K562 (cell line): Measurements from ENCODE around the gene PDE1A. TPM values are rescaled to one million over a fixed set of nuclear protein-coding genes. Genes with fewer than 3 reads are reported as not detected.

Source experiments
- ATAC-seq: fragments of 200-7000 bp; cut with Tn5 transposase; 3 replicates; pipeline ENCODE4 v1.9.1; 2020; ENCODE audit warnings: moderate library complexity
- BruUV-seq: library from RNA; stranded (reverse); fragments of 400-500 nt; replicated peaks from 2 replicates; lab custom pipeline; 2021; lab: Mats Ljungman, UMichigan
- CTCF ChIA-PET: fragments of 300-600 bp; formaldehyde crosslinking; extraction: SDS; loops from one replicate; lab custom pipeline; 2021; ENCODE audit warnings: low intra/inter-chr PET ratio; lab: Yijun Ruan, JAX
- POLR2A ChIA-PET: fragments of 300-600, 350-650 bp; sonication (Branson Sonifier 250); formaldehyde crosslinking; extraction: SDS; loops from one replicate; lab custom pipeline; 2021; ENCODE audit warnings: antibody characterized with exemption, inconsistent platforms; lab: Yijun Ruan, JAX
- DNase-seq, 4 experiments: peaks; one replicate each; pipeline versions ENCODE4 v3.0.0 to v3.0.0-alpha.2; 2011 to 2018; ENCODE audit warnings: low spot score in 3 of 4, mixed read lengths in 3 of 4; ENCODE audit errors: extremely low read depth in 1 of 4
- FAIRE-seq: peaks from 2 replicates; lab custom pipeline; 2011; peaks lifted over from hg19 to GRCh38; lab: Jason Lieb, UNC
- H2AFZ ChIP-seq: 2 replicates; pipeline ENCODE4 v1.6.0; 2011; ENCODE audit warnings: low read depth, low read length, control low read depth, inconsistent platforms
- H3K27ac ChIP-seq: fragments of 200-600 bp; 3 replicates; pipeline ENCODE4 v1.8.0; 2011; ENCODE audit warnings: low read depth, mild to moderate bottlenecking, control low read depth, inconsistent platforms, low read length, moderate library complexity, mixed read lengths; ENCODE audit errors: extremely low read depth
- H3K27me3 ChIP-seq, 2 experiments: fragments of 300-600 bp in 1 of 2; 2 replicates in 1 of 2; 3 replicates in 1 of 2; pipeline versions ENCODE4 v1.6.0 to v1.8.0; 2011; ENCODE audit warnings: inconsistent platforms in 2 of 2, low read length in 2 of 2, mild to moderate bottlenecking in 1 of 2, mixed read lengths in 1 of 2, moderate library complexity in 1 of 2; ENCODE audit not compliant: control insufficient read depth in 2 of 2, insufficient read depth in 2 of 2
- H3K36me3 ChIP-seq: fragments of 300-600 bp; 3 replicates; pipeline ENCODE4 v1.8.0; 2011; ENCODE audit warnings: mild to moderate bottlenecking, low read length, inconsistent platforms; ENCODE audit not compliant: control insufficient read depth, insufficient read depth
- H3K4me1 ChIP-seq, 2 experiments: fragments of 200-600 bp in 1 of 2; replicated peaks in 1 of 2; 2 replicates in 1 of 2; 3 replicates in 1 of 2; pipeline versions ENCODE4 v1.5.1 to v1.8.0; 2011; ENCODE audit warnings: inconsistent platforms in 2 of 2, low read length in 2 of 2, mild to moderate bottlenecking in 1 of 2, mixed read lengths in 1 of 2, moderate library complexity in 1 of 2; ENCODE audit not compliant: control insufficient read depth in 2 of 2, insufficient read depth in 2 of 2
- H3K4me2 ChIP-seq: 2 replicates; pipeline ENCODE4 v1.6.1; 2011; ENCODE audit warnings: low read length, control low read depth, inconsistent platforms, mixed read lengths; ENCODE audit not compliant: insufficient read depth
- H3K4me3 ChIP-seq: fragments of 200-600 bp; sonication (generic), shearing (Covaris generic); 2 replicates; pipeline ENCODE4 v1.5.1; 2016; ENCODE audit warnings: control low read depth, inconsistent platforms
- H3K79me2 ChIP-seq: fragments of 200-600 bp; 3 replicates; pipeline ENCODE4 v1.8.0; 2011; ENCODE audit warnings: low read length, inconsistent platforms; ENCODE audit not compliant: control insufficient read depth, insufficient read depth
- H3K9ac ChIP-seq, 2 experiments: 2 replicates each; pipeline versions ENCODE4 v1.6.0 to v1.6.1; 2011; ENCODE audit warnings: low read depth in 2 of 2, low read length in 2 of 2, control low read depth in 1 of 2, inconsistent platforms in 1 of 2, mild to moderate bottlenecking in 1 of 2, mixed read lengths in 1 of 2; ENCODE audit not compliant: insufficient read depth in 1 of 2
- H3K9me1 ChIP-seq: one replicate; pipeline ENCODE4 v1.6.0; 2011; ENCODE audit warnings: inconsistent platforms, mild to moderate bottlenecking, low read length, moderate library complexity; ENCODE audit not compliant: control insufficient read depth, insufficient read depth
- H3K9me3 ChIP-seq: replicated peaks from 2 replicates; pipeline ENCODE4 v1.5.1; 2011; ENCODE audit warnings: low read depth, low read length, inconsistent platforms; ENCODE audit not compliant: control insufficient read depth, insufficient read depth
- H4K20me1 ChIP-seq: replicated peaks from 2 replicates; pipeline ENCODE4 v1.6.1; 2011; ENCODE audit warnings: low read length, inconsistent platforms, mixed read lengths; ENCODE audit not compliant: control insufficient read depth, insufficient read depth
- CHD4 ChIP-seq: fragments of 200-600 bp; sonication (generic); IDR thresholded peaks from 3 replicates; pipeline ENCODE4 v1.6.1; 2012; ENCODE audit warnings: low read depth, mild to moderate bottlenecking, mixed read lengths, low read length, inconsistent platforms; ENCODE audit not compliant: insufficient read depth, insufficient replicate concordance, poor library complexity, severe bottlenecking
- HNRNPK ChIP-seq: fragments of 200-400 bp; formaldehyde crosslinking; IDR thresholded peaks from one replicate; pipeline ENCODE4 v1.6.1; 2018; ENCODE audit warnings: mild to moderate bottlenecking, low read depth, low read length; ENCODE audit not compliant: poor library complexity, severe bottlenecking
- MYNN ChIP-seq, 2 experiments: sonication (generic); formaldehyde crosslinking in 1 of 2; IDR thresholded peaks; 2 replicates each; pipeline versions ENCODE4 v1.5.0 to v1.6.1; 2016 to 2020; ENCODE audit warnings: antibody characterized with exemption in 1 of 2, missing genetic modification reagents in 1 of 2
- NR2C1 ChIP-seq, 2 experiments: fragments of 450-650 bp; IDR thresholded peaks; 2 replicates each; pipeline ENCODE4 v1.6.1; 2017; ENCODE audit warnings: mild to moderate bottlenecking in 2 of 2, antibody characterized with exemption in 1 of 2, inconsistent platforms in 1 of 2, missing compliant biosample characterization in 1 of 2, missing genetic modification characterization in 1 of 2
- PHF21A ChIP-seq: fragments of 450-650 bp; IDR thresholded peaks from 2 replicates; pipeline ENCODE4 v1.6.1; 2017; ENCODE audit warnings: low read depth, borderline replicate concordance
- POLR3A ChIP-seq: IDR thresholded peaks from 2 replicates; pipeline ENCODE4 v1.6.1; 2011; ENCODE audit warnings: borderline replicate concordance, mild to moderate bottlenecking, moderate library complexity; ENCODE audit not compliant: insufficient read length, insufficient read depth; ENCODE audit errors: extremely low read depth
- SETDB1 ChIP-seq: IDR thresholded peaks from one replicate; pipeline ENCODE4 v1.6.1; 2012; ENCODE audit warnings: low read length, control low read depth, inconsistent platforms
- SLC30A9 ChIP-seq: fragments of 250-450 bp; sonication (Bioruptor Pico); IDR thresholded peaks from 2 replicates; pipeline ENCODE4 v1.8.0; 2022; ENCODE audit warnings: mild to moderate bottlenecking, moderate library complexity
- SMARCE1 ChIP-seq: fragments of 450-650 bp; IDR thresholded peaks from 2 replicates; pipeline ENCODE4 v1.7.1; 2016; ENCODE audit warnings: mild to moderate bottlenecking
- TAF7 ChIP-seq: fragments of 450-650 bp; IDR thresholded peaks from 2 replicates; pipeline ENCODE4 v1.6.1; 2016; ENCODE audit warnings: missing genetic modification characterization, missing compliant biosample characterization
- TOE1 ChIP-seq, 2 experiments: fragments of 450-650 bp in 1 of 2; sonication (generic) in 1 of 2; formaldehyde crosslinking in 1 of 2; IDR thresholded peaks; 2 replicates each; pipeline versions ENCODE4 v1.7.1 to v1.8.0; 2016 to 2022; ENCODE audit warnings: borderline replicate concordance in 2 of 2, mild to moderate bottlenecking in 2 of 2, antibody characterized with exemption in 1 of 2, inconsistent platforms in 1 of 2, low read depth in 1 of 2, missing genetic modification reagents in 1 of 2, moderate library complexity in 1 of 2
- ZKSCAN3 ChIP-seq: fragments of 250-450 bp; sonication (Bioruptor Pico); IDR thresholded peaks from 2 replicates; pipeline ENCODE4 v1.4.0; 2020
- whole genome bisulfite sequencing: fragments of 100-300 bp; shearing (Covaris generic); methylation state at CpG from one replicate; pipeline ENCODE4 v1.1.6; 2016; ENCODE audit warnings: low coverage, mixed read lengths; ENCODE audit not compliant: insufficient coverage; ENCODE audit errors: missing lambda C conversion rate; 5-methylcytosine and 5-hydroxymethylcytosine counted together
- in situ Hi-C: fragments of 300-500 bp; cut with MboI; formaldehyde crosslinking; loops from 4 replicates; pipeline ENCODE4 v1.15.0; 2018; ENCODE audit warnings: inconsistent platforms, mixed read lengths
- intact Hi-C: fragments of 100-400 bp; cut with micrococcal nuclease; formaldehyde crosslinking; loops from 2 replicates; pipeline ENCODE4 v1.14.2; 2022
- polyA plus RNA-seq, 8 experiments: library from polyadenylated mRNA; depleted of rRNA in 4 of 8; stranded (reverse) in 5 of 8; unstranded in 3 of 8; fragments of >200 nt; fragmentation: Nextera tagmentation in 2 of 8; fragmentation: Illumina TruSeq in 1 of 8; extraction: Ambion mirVana in 2 of 8; extraction: Trizol in 1 of 8; gene quantifications; 2 replicates each; pipeline versions ENCODE4 v1.2.1 to v1.2.3, GENCODE V29; 2011 to 2014; ENCODE audit warnings: inconsistent platforms in 1 of 8, missing spikeins in 1 of 8
- total RNA-seq, 7 experiments: library from RNA; depleted of rRNA in 6 of 7; stranded (reverse); fragments of >200 nt in 6 of 7; fragmentation: Illumina TruSeq in 2 of 7; extraction: Trizol in 2 of 7; gene quantifications; 2 replicates each; pipeline versions ENCODE4 v1.2.1 to v1.2.3, GENCODE V29; 2011 to 2021; ENCODE audit warnings: low replicate concordance in 1 of 7
- TF ChIP-seq, protein P1 (sequence below), 2 experiments: fragments of 250-450 bp in 1 of 2; fragments of 450-650 bp in 1 of 2; sonication (Bioruptor Pico) in 1 of 2; IDR thresholded peaks; 2 replicates each; pipeline versions ENCODE4 v1.6.1 to v1.8.0; 2016 to 2021; ENCODE audit warnings: mild to moderate bottlenecking in 2 of 2, moderate library complexity in 2 of 2, missing compliant biosample characterization in 1 of 2, missing genetic modification characterization in 1 of 2
- TF ChIP-seq, protein P2 (sequence below): fragments of 250-450 bp; sonication (Bioruptor Pico); IDR thresholded peaks from 2 replicates; pipeline ENCODE4 v1.5.0; 2021; ENCODE audit warnings: mild to moderate bottlenecking, borderline replicate concordance
- TF ChIP-seq, protein P3 (sequence below): fragments of 250-450 bp; sonication (Bioruptor Pico); IDR thresholded peaks from 2 replicates; pipeline ENCODE4 v1.9.0; 2021; ENCODE audit warnings: mild to moderate bottlenecking
- TF ChIP-seq, protein P4 (sequence below): fragments of 450-650 bp; IDR thresholded peaks from 2 replicates; pipeline ENCODE4 v1.6.1; 2016; ENCODE audit warnings: missing biosample characterization, missing genetic modification characterization

PDE1A gene
- total and polyA plus RNA-seq, 9 of the 15 experiments (the other 6 are each of a cell fraction or from before 2014, with no cell fraction given): 0.14 to 0.91 (median 0.32) TPM

DNA sequence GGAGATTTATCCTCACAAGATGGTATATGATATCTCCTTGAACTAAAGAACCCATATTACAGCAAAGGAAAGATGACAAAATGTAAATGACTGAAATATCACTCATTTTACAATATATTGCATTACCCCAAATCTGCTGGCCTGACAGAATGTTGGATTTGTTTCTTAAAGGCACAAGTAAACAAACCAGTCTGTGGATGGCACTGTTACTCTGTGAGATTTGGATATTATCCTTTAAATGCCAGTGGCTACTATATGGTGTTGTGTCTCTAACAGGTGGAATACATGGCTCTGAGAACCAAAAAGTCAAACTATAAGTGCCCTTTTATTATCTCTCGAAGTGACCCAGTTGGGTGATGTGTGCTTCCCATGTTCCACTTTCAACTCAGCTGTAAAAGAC is 125.7 kb downstream of the PDE1A start:
- TF ChIP-seq, protein P1, sequence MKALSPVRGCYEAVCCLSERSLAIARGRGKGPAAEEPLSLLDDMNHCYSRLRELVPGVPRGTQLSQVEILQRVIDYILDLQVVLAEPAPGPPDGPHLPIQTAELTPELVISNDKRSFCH (CRISPR knock-in tag; IDR thresholded peaks at IDR 0.05): no peak
- TF ChIP-seq, protein P1 (tag; IDR thresholded peaks at IDR 0.05): no peak
- no peak for TF ChIP-seq POLR3A
- TF ChIP-seq HNRNPK: no peak
- no peak for TF ChIP-seq PHF21A
- TF ChIP-seq, protein P2, sequence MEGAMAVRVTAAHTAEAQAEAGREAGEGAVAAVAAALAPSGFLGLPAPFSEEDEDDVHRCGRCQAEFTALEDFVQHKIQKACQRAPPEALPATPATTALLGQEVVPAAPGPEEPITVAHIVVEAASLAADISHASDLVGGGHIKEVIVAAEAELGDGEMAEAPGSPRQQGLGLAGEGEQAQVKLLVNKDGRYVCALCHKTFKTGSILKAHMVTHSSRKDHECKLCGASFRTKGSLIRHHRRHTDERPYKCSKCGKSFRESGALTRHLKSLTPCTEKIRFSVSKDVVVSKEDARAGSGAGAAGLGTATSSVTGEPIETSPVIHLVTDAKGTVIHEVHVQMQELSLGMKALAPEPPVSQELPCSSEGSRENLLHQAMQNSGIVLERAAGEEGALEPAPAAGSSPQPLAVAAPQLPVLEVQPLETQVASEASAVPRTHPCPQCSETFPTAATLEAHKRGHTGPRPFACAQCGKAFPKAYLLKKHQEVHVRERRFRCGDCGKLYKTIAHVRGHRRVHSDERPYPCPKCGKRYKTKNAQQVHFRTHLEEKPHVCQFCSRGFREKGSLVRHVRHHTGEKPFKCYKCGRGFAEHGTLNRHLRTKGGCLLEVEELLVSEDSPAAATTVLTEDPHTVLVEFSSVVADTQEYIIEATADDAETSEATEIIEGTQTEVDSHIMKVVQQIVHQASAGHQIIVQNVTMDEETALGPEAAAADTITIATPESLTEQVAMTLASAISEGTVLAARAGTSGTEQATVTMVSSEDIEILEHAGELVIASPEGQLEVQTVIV (CRISPR knock-in tag): no peak
- TF ChIP-seq MYNN (IDR thresholded peaks at IDR 0.05): no peak
- no peak for TF ChIP-seq MYNN (CRISPR knock-in tag; IDR thresholded peaks at IDR 0.05)
- TF ChIP-seq NR2C1 (IDR thresholded peaks at IDR 0.05): no peak
- no peak for TF ChIP-seq NR2C1 (tag; IDR thresholded peaks at IDR 0.05)
- TF ChIP-seq TAF7: no peak
- TF ChIP-seq TOE1 (IDR thresholded peaks at IDR 0.05; ENCODE audit: borderline replicate concordance): no peak
- TF ChIP-seq TOE1 (CRISPR knock-in tag; IDR thresholded peaks at IDR 0.05; ENCODE audit: borderline replicate concordance, low read depth): no peak
- no peak for TF ChIP-seq SMARCE1
- no peak for TF ChIP-seq SLC30A9 (CRISPR knock-in tag)
- TF ChIP-seq SETDB1: no peak
- TF ChIP-seq, protein P3, sequence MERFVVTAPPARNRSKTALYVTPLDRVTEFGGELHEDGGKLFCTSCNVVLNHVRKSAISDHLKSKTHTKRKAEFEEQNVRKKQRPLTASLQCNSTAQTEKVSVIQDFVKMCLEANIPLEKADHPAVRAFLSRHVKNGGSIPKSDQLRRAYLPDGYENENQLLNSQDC: no peak
- TF ChIP-seq, protein P4, sequence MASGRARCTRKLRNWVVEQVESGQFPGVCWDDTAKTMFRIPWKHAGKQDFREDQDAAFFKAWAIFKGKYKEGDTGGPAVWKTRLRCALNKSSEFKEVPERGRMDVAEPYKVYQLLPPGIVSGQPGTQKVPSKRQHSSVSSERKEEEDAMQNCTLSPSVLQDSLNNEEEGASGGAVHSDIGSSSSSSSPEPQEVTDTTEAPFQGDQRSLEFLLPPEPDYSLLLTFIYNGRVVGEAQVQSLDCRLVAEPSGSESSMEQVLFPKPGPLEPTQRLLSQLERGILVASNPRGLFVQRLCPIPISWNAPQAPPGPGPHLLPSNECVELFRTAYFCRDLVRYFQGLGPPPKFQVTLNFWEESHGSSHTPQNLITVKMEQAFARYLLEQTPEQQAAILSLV: no peak
- no peak for TF ChIP-seq CHD4
- TF ChIP-seq ZKSCAN3: no peak
- H3K9ac ChIP-seq: no peak overlapping the region
- no peak overlapping the region for H3K4me2 ChIP-seq
- H3K79me2 ChIP-seq: no peaks in the 10 kb centered on the region
- no peaks in the 10 kb centered on the region for H3K9me1 ChIP-seq
- no TSS peak for BruUV-seq
- FAIRE-seq (no peak), DNase-seq (no peak), ATAC-seq (no peak)
- intact Hi-C loops (no loop called here), in situ Hi-C loops (no loop called here)
- H2AFZ ChIP-seq: no peak overlapping the region
- no peaks in the 10 kb centered on the region for H3K4me1 ChIP-seq
- WGBS: 0% methylated on average over 1 of the region's 1 CpG
- no peaks in the 10 kb centered on the region for H4K20me1 ChIP-seq
- ChIA-PET CTCF (no interaction called here), POLR2A (no interaction called here)
- H3K36me3 ChIP-seq: no peaks in the 10 kb centered on the region
- H3K9me3 ChIP-seq: no peaks in the 10 kb centered on the region; the same call in 1 of the 2 replicates
- H3K27ac ChIP-seq: no peak overlapping the region
- no peaks in the 10 kb centered on the region for H3K27me3 ChIP-seq
- no peak overlapping the region for H3K4me3 ChIP-seq
